PC-3 (cell line): ENCODE data around the gene CACNB3. TPM values are rescaled to one million over a fixed set of nuclear protein-coding genes. Genes with fewer than 3 reads are reported as not detected.
"Not testable (repeated sequence)": the region's sequence is repeated elsewhere in the genome, so short reads cannot be mapped to it uniquely, and the experiment has no call there.

Source experiments
- ATAC-seq: fragments of 200-7000 bp; cut with Tn5 transposase; 2 replicates; pipeline ENCODE4 v1.9.1; 2020; ENCODE audit warnings: mild to moderate bottlenecking, moderate library complexity
- BruUV-seq: library from RNA; stranded (reverse); fragments of 400-500 nt; replicated peaks from 2 replicates; lab custom pipeline; 2021; lab: Mats Ljungman, UMichigan
- CTCF ChIA-PET: fragments of 300-600 bp; sonication (Branson Sonifier 250); formaldehyde crosslinking; loops from one replicate; lab custom pipeline; 2022; ENCODE audit warnings: antibody characterized with exemption; lab: Charles Lee
- POLR2A ChIA-PET: fragments of 300-600 bp; sonication (Branson Sonifier 250); formaldehyde crosslinking; loops from one replicate; lab custom pipeline; 2022; ENCODE audit warnings: antibody characterized with exemption; ENCODE audit not compliant: unreplicated experiment; lab: Charles Lee
- DNase-seq: peaks from one replicate; pipeline ENCODE4 v3.0.0-alpha.2; 2015
- H2AFZ ChIP-seq: fragments of 300-600 bp; sonication (generic); 2 replicates; pipeline ENCODE4 v1.6.0; 2016; ENCODE audit warnings: antibody characterized with exemption, low read length
- H3F3A ChIP-seq: fragments of 300-600 bp; sonication (generic); one replicate; pipeline ENCODE4 v1.6.0; 2017; ENCODE audit warnings: antibody characterized with exemption, low read length, control low read depth, mild to moderate bottlenecking; ENCODE audit not compliant: unreplicated experiment
- H3K27ac ChIP-seq: fragments of 300-600 bp; sonication (generic); 2 replicates; pipeline ENCODE4 v1.5.1; 2016; ENCODE audit warnings: mild to moderate bottlenecking, low read length
- H3K27me3 ChIP-seq: fragments of 300-600 bp; sonication (generic); 2 replicates; pipeline ENCODE4 v1.6.1; 2016; ENCODE audit warnings: low read length, mixed read lengths
- H3K36me3 ChIP-seq: fragments of 300-600 bp; sonication (generic); 2 replicates; pipeline ENCODE4 v1.6.1; 2016; ENCODE audit warnings: low read depth, mixed run types, low read length, mixed read lengths
- H3K4me1 ChIP-seq: fragments of 300-600 bp; sonication (generic); 2 replicates; pipeline ENCODE4 v1.5.1; 2016; ENCODE audit warnings: low read length; ENCODE audit not compliant: insufficient read depth
- H3K4me2 ChIP-seq: fragments of 300-600 bp; sonication (generic); 2 replicates; pipeline ENCODE4 v1.6.0; 2016; ENCODE audit warnings: low read length
- H3K4me3 ChIP-seq: fragments of 300-600 bp; sonication (generic); 2 replicates; pipeline ENCODE4 v1.5.1; 2016; ENCODE audit warnings: mild to moderate bottlenecking, low read length, mixed read lengths
- H3K79me2 ChIP-seq: fragments of 300-600 bp; sonication (generic); 2 replicates; pipeline ENCODE4 v1.6.1; 2017; ENCODE audit warnings: low read length, mixed read lengths
- H3K9ac ChIP-seq: fragments of 300-600 bp; sonication (generic); 2 replicates; pipeline ENCODE4 v1.6.0; 2016; ENCODE audit warnings: mild to moderate bottlenecking, low read length
- H3K9me2 ChIP-seq: fragments of 300-600 bp; sonication (generic); replicated peaks from 2 replicates; pipeline ENCODE4 v1.6.1; 2016; ENCODE audit warnings: mixed run types, low read length, mixed read lengths
- H3K9me3 ChIP-seq: fragments of 300-600 bp; sonication (generic); 2 replicates; pipeline ENCODE4 v1.6.1; 2016; ENCODE audit warnings: low read length, mixed read lengths
- H4K20me1 ChIP-seq: fragments of 300-600 bp; sonication (generic); 2 replicates; pipeline ENCODE4 v1.6.1; 2016; ENCODE audit warnings: low read length, mixed read lengths
- CTCF ChIP-seq: fragments of 300-600 bp; sonication (generic); conservative IDR thresholded peaks from 2 replicates; pipeline ENCODE4 v1.5.1; 2017; ENCODE audit warnings: antibody characterized with exemption, low read depth, mild to moderate bottlenecking, low read length
- EZH2 ChIP-seq: fragments of 300-600 bp; sonication (generic); IDR thresholded peaks from one replicate; pipeline ENCODE4 v1.6.1; 2017; ENCODE audit warnings: antibody characterized with exemption, mild to moderate bottlenecking, low read length; ENCODE audit not compliant: unreplicated experiment
- EZH2phosphoT487 ChIP-seq: fragments of 300-600 bp; sonication (generic); IDR thresholded peaks from 2 replicates; pipeline ENCODE4 v1.6.1; 2018; ENCODE audit warnings: mild to moderate bottlenecking, antibody characterized with exemption, low read length, borderline replicate concordance
- intact Hi-C: fragments of 100-400 bp; cut with micrococcal nuclease; formaldehyde crosslinking; loops from 2 replicates; pipeline ENCODE4 v1.9.0; 2023
- total RNA-seq: library from RNA; depleted of rRNA; stranded (reverse); fragments of >200 nt; gene quantifications from 2 replicates; pipeline ENCODE4 v1.2.3, GENCODE V29; 2014

The CACNB3 gene
- total RNA-seq, 1 experiment from 2014 or later = 21.4 TPM

DNA sequence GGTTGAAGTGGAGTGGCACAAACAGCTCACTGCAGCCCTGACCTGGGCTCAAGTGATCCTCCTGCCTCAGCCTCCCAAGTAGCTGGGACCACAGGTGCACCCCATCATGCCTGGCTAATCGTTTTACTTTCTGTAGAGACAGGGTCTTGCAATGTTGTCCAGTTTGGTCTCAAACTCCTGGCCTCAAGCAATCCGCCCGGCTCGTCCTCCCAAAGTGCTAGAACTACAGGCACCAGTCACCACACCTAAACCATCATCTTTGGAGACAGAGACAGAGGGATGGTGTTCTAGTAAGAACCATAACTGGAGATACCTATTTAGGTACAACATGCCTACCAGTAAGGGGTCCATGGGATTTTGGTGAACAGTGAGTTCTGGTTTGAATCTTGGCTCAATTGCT lies 36.2 kb downstream of the CACNB3 start:
- intact Hi-C loops = loop anchor here (5.0 kb wide), 1 partner anchor 128 kb away; no protein-coding TSS in a partner anchor
- Histone ChIP-seq H3K9me3 (no peaks in the 10 kb centered on the region), H3K27ac (no peak overlapping the region), H3K4me2 (no peak overlapping the region), H3F3A (no peaks in the 10 kb centered on the region), H3K9me2 (no peaks in the 10 kb centered on the region), H3K4me1 (peaks cover 17% of the 10 kb centered on the region), H4K20me1 (no peaks in the 10 kb centered on the region), H2AFZ (no peak overlapping the region), H3K79me2 (peaks cover 25% of the 10 kb centered on the region), H3K27me3 (no peaks in the 10 kb centered on the region), H3K4me3 (no peak overlapping the region), H3K36me3 (no peaks in the 10 kb centered on the region), H3K9ac (no peak overlapping the region)
- no peak for ATAC-seq
- TF ChIP-seq CTCF = no peak
- BruUV-seq = no TSS peak
- CTCF ChIA-PET = no interaction called here
- DNase-seq = no peak
- POLR2A ChIA-PET = no interaction called here

GRCh38 chr12:48854932-48855331 lies 36.6 kb downstream of the CACNB3 start:
- intact Hi-C loops = loop anchor here (5.0 kb wide), 1 partner anchor 127 kb away; no protein-coding TSS in a partner anchor
- POLR2A ChIA-PET = not testable (repeated sequence)

GRCh38 chr12:48856379-48856778 lies 38.1 kb downstream of the CACNB3 start:
- no peak for DNase-seq
- Histone ChIP-seq H3K9me2 (no peaks in the 10 kb centered on the region), H3K36me3 (no peaks in the 10 kb centered on the region), H3K27ac (no peak overlapping the region), H3K79me2 (peaks cover 6% of the 10 kb centered on the region), H3K4me3 (no peak overlapping the region), H3K4me1 (peaks cover 8% of the 10 kb centered on the region; the same call in 1 of the 2 replicates), H3K9ac (no peak overlapping the region), H4K20me1 (no peaks in the 10 kb centered on the region), H2AFZ (no peak overlapping the region), H3K9me3 (no peaks in the 10 kb centered on the region), H3K27me3 (no peaks in the 10 kb centered on the region), H3K4me2 (no peak overlapping the region), H3F3A (no peaks in the 10 kb centered on the region)
- CTCF ChIA-PET = no interaction called here
- POLR2A ChIA-PET = no interaction called here
- no peak for TF ChIP-seq EZH2
- no peak for TF ChIP-seq CTCF
- TF ChIP-seq EZH2phosphoT487 = no peak
- no TSS peak for BruUV-seq
- no peak for ATAC-seq
- intact Hi-C loops = no loop called here

More at GRCh38 chr12:48854932-48855331, 36.6 kb downstream of the CACNB3 start:
- H3K36me3 ChIP-seq, H2AFZ ChIP-seq, H3K4me2 ChIP-seq, H3K9ac ChIP-seq, H3K9me3 ChIP-seq, BruUV-seq, H3K27me3 ChIP-seq, H4K20me1 ChIP-seq, H3K27ac ChIP-seq, CTCF ChIA-PET, H3F3A ChIP-seq, ATAC-seq, H3K4me3 ChIP-seq, H3K9me2 ChIP-seq, DNase-seq: not testable (repeated sequence)
- H3K79me2 ChIP-seq = peaks cover 20% of the 10 kb centered on the region
- H3K4me1 ChIP-seq = peaks cover 17% of the 10 kb centered on the region
